OCI-LY3 (cell line): ENCODE measurements around the gene PCED1B.

Source experiments
- H2AFZ ChIP-seq: fragments of 200-600, 300-600 bp; shearing (Covaris generic); 2 replicates; pipeline ENCODE4 v1.6.0; 2014; ENCODE audit warnings: antibody characterized with exemption, low read depth, low read length
- H3K27ac ChIP-seq: fragments of 200-600, 300-600 bp; sonication (generic); 2 replicates; pipeline ENCODE4 v1.5.1; 2014; ENCODE audit warnings: mild to moderate bottlenecking, low read length, moderate library complexity, mixed read lengths
- H3K27me3 ChIP-seq: fragments of 200-600, 300-600 bp; sonication (generic); 2 replicates; pipeline ENCODE4 v1.6.1; 2014; ENCODE audit warnings: low read depth, low read length, mixed read lengths
- H3K36me3 ChIP-seq: fragments of 200-600, 300-600 bp; sonication (generic); replicated peaks from 2 replicates; pipeline ENCODE3; 2014; ENCODE audit warnings: low read depth, low read length, mixed read lengths
- H3K4me1 ChIP-seq: fragments of 300-600, 200-600 bp; sonication (generic); 2 replicates; pipeline ENCODE4 v1.6.1; 2014; ENCODE audit warnings: low read length, mixed read lengths
- H3K4me2 ChIP-seq: fragments of 200-600, 300-600 bp; sonication (generic); 2 replicates; pipeline ENCODE4 v1.6.1; 2014; ENCODE audit warnings: low read length, mixed read lengths
- H3K4me3 ChIP-seq: fragments of 300-600, 200-600 bp; sonication (generic); 2 replicates; pipeline ENCODE4 v1.5.1; 2014; ENCODE audit warnings: antibody characterized with exemption, mild to moderate bottlenecking, low read length, moderate library complexity
- H3K79me2 ChIP-seq: fragments of 300-600, 200-600 bp; shearing (Covaris generic); 2 replicates; pipeline ENCODE4 v1.6.1; 2014; ENCODE audit warnings: mild to moderate bottlenecking, low read length, mixed read lengths
- H3K9ac ChIP-seq: fragments of 300-600, 200-600 bp; shearing (Covaris generic); 2 replicates; pipeline ENCODE4 v1.6.0; 2014; ENCODE audit warnings: mild to moderate bottlenecking, low read length, moderate library complexity
- H3K9me3 ChIP-seq: fragments of 200-600, 300-600 bp; shearing (Covaris generic); 2 replicates; pipeline ENCODE4 v1.6.1; 2014; ENCODE audit warnings: low read length, mixed read lengths; ENCODE audit not compliant: insufficient read depth
- H4K20me1 ChIP-seq: fragments of 200-600, 300-600 bp; sonication (generic); 2 replicates; pipeline ENCODE4 v1.6.1; 2016; ENCODE audit warnings: low read length, mixed read lengths; ENCODE audit not compliant: insufficient read depth
- EZH2phosphoT487 ChIP-seq: fragments of 200-600 bp; shearing (Covaris generic); IDR thresholded peaks from 2 replicates; pipeline ENCODE4 v1.6.1; 2018; ENCODE audit warnings: antibody characterized with exemption, mixed run types, low read depth
- TF ChIP-seq, protein P1 (sequence below): fragments of 200-600, 300-600 bp; sonication (generic); IDR thresholded peaks from 2 replicates; pipeline ENCODE4 v1.5.1; 2014; ENCODE audit warnings: antibody characterized with exemption, low read length, low read depth

The PCED1B gene

DNA sequence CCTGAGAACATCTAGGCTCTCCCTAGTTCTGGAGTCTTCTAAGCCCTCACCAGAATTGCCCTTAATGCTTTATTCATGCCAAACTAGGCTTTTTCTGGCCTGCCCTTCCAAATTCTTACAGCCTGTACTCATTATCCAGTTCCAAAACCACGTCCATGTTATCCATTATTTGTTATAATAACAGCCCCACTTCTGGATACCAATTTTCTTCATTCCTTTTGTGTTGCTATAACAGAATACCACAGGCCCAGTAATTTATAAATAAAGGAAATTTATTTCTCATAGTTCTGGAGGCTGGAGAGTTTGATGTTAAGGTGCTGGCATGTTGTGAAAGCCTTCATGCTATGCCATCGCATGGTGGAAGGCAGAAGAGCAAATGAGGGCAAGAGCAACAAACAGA, 68.3 kb downstream of the PCED1B start:
- Histone ChIP-seq H3K9me3 (no peaks in the 10 kb centered on the region), H4K20me1 (no peaks in the 10 kb centered on the region), H3K4me2 (no peak overlapping the region), H3K36me3 (no peaks in the 10 kb centered on the region), H3K27ac (no peak overlapping the region), H3K79me2 (no peaks in the 10 kb centered on the region), H3K9ac (no peak overlapping the region), H2AFZ (no peak overlapping the region), H3K27me3 (no peaks in the 10 kb centered on the region), H3K4me3 (no peak overlapping the region), H3K4me1 (peaks cover 6% of the 10 kb centered on the region; the same call in 1 of the 2 replicates)
- TF ChIP-seq, protein P1, sequence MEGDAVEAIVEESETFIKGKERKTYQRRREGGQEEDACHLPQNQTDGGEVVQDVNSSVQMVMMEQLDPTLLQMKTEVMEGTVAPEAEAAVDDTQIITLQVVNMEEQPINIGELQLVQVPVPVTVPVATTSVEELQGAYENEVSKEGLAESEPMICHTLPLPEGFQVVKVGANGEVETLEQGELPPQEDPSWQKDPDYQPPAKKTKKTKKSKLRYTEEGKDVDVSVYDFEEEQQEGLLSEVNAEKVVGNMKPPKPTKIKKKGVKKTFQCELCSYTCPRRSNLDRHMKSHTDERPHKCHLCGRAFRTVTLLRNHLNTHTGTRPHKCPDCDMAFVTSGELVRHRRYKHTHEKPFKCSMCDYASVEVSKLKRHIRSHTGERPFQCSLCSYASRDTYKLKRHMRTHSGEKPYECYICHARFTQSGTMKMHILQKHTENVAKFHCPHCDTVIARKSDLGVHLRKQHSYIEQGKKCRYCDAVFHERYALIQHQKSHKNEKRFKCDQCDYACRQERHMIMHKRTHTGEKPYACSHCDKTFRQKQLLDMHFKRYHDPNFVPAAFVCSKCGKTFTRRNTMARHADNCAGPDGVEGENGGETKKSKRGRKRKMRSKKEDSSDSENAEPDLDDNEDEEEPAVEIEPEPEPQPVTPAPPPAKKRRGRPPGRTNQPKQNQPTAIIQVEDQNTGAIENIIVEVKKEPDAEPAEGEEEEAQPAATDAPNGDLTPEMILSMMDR = no peak
- TF ChIP-seq EZH2phosphoT487 = no peak

DNA sequence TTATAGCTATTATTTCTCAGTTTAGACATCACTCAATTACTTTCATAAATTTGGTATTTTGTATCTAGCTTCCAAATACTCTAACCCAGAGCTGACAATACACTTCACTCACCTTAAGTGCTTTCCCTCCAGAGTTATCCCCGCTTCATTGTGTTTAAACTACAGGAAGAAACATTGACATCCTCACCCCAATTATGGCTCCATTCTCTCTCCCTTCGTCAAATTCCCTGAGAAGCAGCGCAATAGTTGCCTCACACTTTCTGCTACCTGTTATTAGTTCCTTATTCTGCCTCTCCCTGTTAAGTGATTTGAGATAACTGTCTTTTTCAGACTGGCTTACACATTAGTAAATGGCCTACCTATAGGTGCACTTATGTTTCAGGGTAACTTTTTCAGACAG, 69.7 kb downstream of the PCED1B start:
- Histone ChIP-seq H4K20me1 (no peaks in the 10 kb centered on the region), H3K4me3 (no peak overlapping the region), H3K4me2 (no peak overlapping the region), H3K79me2 (no peaks in the 10 kb centered on the region), H3K27ac (no peak overlapping the region), H3K9ac (no peak overlapping the region), H3K4me1 (peaks cover 6% of the 10 kb centered on the region; the same call in 1 of the 2 replicates), H3K9me3 (no peaks in the 10 kb centered on the region), H2AFZ (no peak overlapping the region), H3K27me3 (no peaks in the 10 kb centered on the region), H3K36me3 (no peaks in the 10 kb centered on the region)
- TF ChIP-seq, protein P1 = no peak
- TF ChIP-seq EZH2phosphoT487 = no peak

DNA sequence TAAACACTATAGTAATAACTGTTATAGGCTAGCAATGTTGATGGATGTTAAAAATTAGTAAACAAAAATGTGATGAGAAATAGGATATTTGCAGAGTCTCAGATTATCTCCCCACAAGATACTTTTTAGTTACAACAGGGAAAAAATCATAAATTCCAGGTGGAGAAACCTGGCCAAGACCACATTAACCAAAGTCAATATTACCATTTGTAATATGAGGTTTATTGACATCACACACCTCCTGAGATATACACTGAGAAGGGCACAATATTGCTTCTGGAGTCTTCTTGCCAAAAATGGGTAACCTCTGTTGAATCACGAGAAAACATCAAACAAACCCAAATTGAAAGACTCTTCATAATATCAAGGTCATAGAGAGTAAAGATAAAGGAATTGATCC, 72.7 kb downstream of the PCED1B start:
- H3K4me1 ChIP-seq = peaks cover 4% of the 10 kb centered on the region; the same call in 1 of the 2 replicates
- no peaks in the 10 kb centered on the region for H4K20me1 ChIP-seq
- no peaks in the 10 kb centered on the region for H3K79me2 ChIP-seq
- no peak overlapping the region for H2AFZ ChIP-seq
- H3K9me3 ChIP-seq = no peaks in the 10 kb centered on the region
- TF ChIP-seq EZH2phosphoT487 = no peak
- TF ChIP-seq, protein P1 = no peak
- no peak overlapping the region for H3K4me2 ChIP-seq
- H3K9ac ChIP-seq = no peak overlapping the region
- no peak overlapping the region for H3K27ac ChIP-seq
- no peaks in the 10 kb centered on the region for H3K36me3 ChIP-seq
- no peak overlapping the region for H3K4me3 ChIP-seq
- H3K27me3 ChIP-seq = no peaks in the 10 kb centered on the region

DNA sequence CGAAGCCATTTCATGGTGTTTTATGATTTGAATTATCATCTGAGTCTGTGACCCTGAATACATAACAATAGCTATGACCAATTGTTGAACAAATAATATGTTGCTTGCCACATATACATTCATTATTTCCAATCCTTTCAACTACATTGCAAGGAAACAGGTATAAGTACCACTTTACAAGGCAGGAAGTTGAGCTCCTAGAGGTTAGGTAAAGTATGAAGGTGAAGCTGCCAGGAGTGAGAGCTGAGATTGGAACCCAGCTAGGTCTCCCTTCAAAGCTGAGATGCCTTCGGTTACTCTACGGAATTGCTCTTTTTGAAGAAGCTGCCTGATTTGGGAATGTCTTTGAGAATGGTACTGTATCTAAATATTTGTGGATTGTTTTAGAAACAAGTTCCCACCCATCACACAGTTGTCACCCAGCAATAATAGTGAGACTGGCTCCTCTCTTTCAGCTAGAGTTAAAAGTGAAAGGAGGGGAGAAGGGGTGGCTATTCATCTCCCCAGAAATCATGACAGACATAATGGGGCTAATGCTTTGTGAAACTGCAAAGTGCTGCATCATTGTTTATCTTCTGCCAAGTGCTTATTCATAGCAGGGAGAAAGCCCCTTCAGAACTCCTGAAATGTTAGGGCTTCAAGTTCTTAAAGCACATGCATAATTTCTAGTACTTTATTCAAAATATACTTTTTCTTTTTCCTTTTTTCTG, 76.2 kb downstream of the PCED1B start:
- H3K27ac ChIP-seq = no peak overlapping the region
- no peak overlapping the region for H3K4me2 ChIP-seq
- no peak overlapping the region for H3K9ac ChIP-seq
- peaks cover 8% of the 10 kb centered on the region for H3K4me1 ChIP-seq
- H4K20me1 ChIP-seq = no peaks in the 10 kb centered on the region
- TF ChIP-seq, protein P1 = no peak
- TF ChIP-seq EZH2phosphoT487 = no peak
- 0 out of 2 replicates have a peak, but pooled peaks cover 4% of the 10 kb centered on the region for H3K9me3 ChIP-seq
- H3K4me3 ChIP-seq = no peak overlapping the region
- H3K79me2 ChIP-seq = no peaks in the 10 kb centered on the region
- H3K27me3 ChIP-seq = no peaks in the 10 kb centered on the region
- no peak overlapping the region for H2AFZ ChIP-seq
- peaks cover 6% of the 10 kb centered on the region for H3K36me3 ChIP-seq
